Astrocyte (in vitro differentiated cells and primary cell): ENCODE results near the gene TRIAP1. TPM values are rescaled to one million over a fixed set of nuclear protein-coding genes. Genes with fewer than 3 reads are reported as not detected.
A peak's percentile ranks its signal among the peaks of the same experiment; 100 is the strongest.

ENCODE experiments used
- DNase-seq: peaks from one replicate; pipeline ENCODE4 v3.0.0-alpha.2; 2010; ENCODE audit warnings: low read depth
- FAIRE-seq: peaks from 2 replicates; lab custom pipeline; 2011; peaks lifted over from hg19 to GRCh38; lab: Jason Lieb, UNC
- H2AFZ ChIP-seq: 2 replicates; pipeline ENCODE4 v1.6.0; 2012; ENCODE audit warnings: low read depth, low read length, inconsistent platforms
- H3K27ac ChIP-seq: 2 replicates; pipeline ENCODE4 v1.5.1; 2011; ENCODE audit warnings: low read depth, low read length, inconsistent platforms
- H3K27me3 ChIP-seq: 2 replicates; pipeline ENCODE4 v1.6.0; 2011; ENCODE audit warnings: low read length, inconsistent platforms; ENCODE audit not compliant: insufficient read depth
- H3K36me3 ChIP-seq: 2 replicates; pipeline ENCODE4 v1.5.1; 2011; ENCODE audit warnings: low read length, inconsistent platforms; ENCODE audit not compliant: insufficient read depth
- H3K4me1 ChIP-seq: 2 replicates; pipeline ENCODE4 v1.5.1; 2011; ENCODE audit warnings: low read length, inconsistent platforms; ENCODE audit not compliant: insufficient read depth
- H3K4me2 ChIP-seq: 2 replicates; pipeline ENCODE4 v1.6.0; 2012; ENCODE audit warnings: low read length, inconsistent platforms
- H3K4me3 ChIP-seq: 2 replicates; pipeline ENCODE4 v1.5.1; 2011; ENCODE audit warnings: low read depth, mild to moderate bottlenecking, low read length, inconsistent platforms; ENCODE audit not compliant: insufficient read depth
- H3K79me2 ChIP-seq: 2 replicates; pipeline ENCODE4 v1.6.0; 2012; ENCODE audit warnings: mild to moderate bottlenecking, low read length, inconsistent platforms; ENCODE audit not compliant: insufficient read depth
- H3K9ac ChIP-seq: 2 replicates; pipeline ENCODE4 v1.6.0; 2012; ENCODE audit warnings: mild to moderate bottlenecking, low read length, inconsistent platforms
- H3K9me3 ChIP-seq: 2 replicates; pipeline ENCODE4 v1.5.1; 2012; ENCODE audit warnings: low read depth, mild to moderate bottlenecking, low read length, inconsistent platforms; ENCODE audit not compliant: insufficient read depth
- H4K20me1 ChIP-seq: 2 replicates; pipeline ENCODE4 v1.6.0; 2012; ENCODE audit warnings: low read length, inconsistent platforms; ENCODE audit not compliant: insufficient read depth
- H3K27ac Mint-ChIP-seq: one replicate; pipeline ENCODE4 v1.8.0; 2021; ENCODE audit warnings: mild to moderate bottlenecking, mixed read lengths; ENCODE audit not compliant: unreplicated experiment
- H3K27me3 Mint-ChIP-seq: one replicate; pipeline ENCODE4 v1.8.0; 2021; ENCODE audit warnings: low read depth, mixed read lengths; ENCODE audit not compliant: unreplicated experiment
- H3K36me3 Mint-ChIP-seq: one replicate; pipeline ENCODE4 v1.8.0; 2021; ENCODE audit warnings: low read depth, mixed read lengths; ENCODE audit not compliant: unreplicated experiment
- H3K4me1 Mint-ChIP-seq: one replicate; pipeline ENCODE4 v1.8.0; 2021; ENCODE audit warnings: low read depth, mixed read lengths; ENCODE audit not compliant: unreplicated experiment
- H3K4me3 Mint-ChIP-seq: one replicate; pipeline ENCODE4 v1.8.0; 2021; ENCODE audit warnings: mild to moderate bottlenecking, moderate library complexity, mixed read lengths; ENCODE audit not compliant: unreplicated experiment
- H3K9me3 Mint-ChIP-seq: one replicate; pipeline ENCODE4 v1.8.0; 2021; ENCODE audit warnings: mild to moderate bottlenecking, mixed read lengths; ENCODE audit not compliant: unreplicated experiment
- EZH2 ChIP-seq: IDR thresholded peaks from 2 replicates; pipeline ENCODE4 v1.6.1; 2012; ENCODE audit warnings: mild to moderate bottlenecking, low read length, inconsistent platforms; ENCODE audit not compliant: insufficient read depth
- total RNA-seq: library from RNA; stranded (reverse); gene quantifications from 2 replicates; pipeline ENCODE4 v1.2.1, GENCODE V29; 2021
- TF ChIP-seq, protein P1 (sequence below): IDR thresholded peaks from 2 replicates; pipeline ENCODE4 v1.5.1; 2011; ENCODE audit warnings: low read depth, mild to moderate bottlenecking, inconsistent platforms, low read length, moderate library complexity; ENCODE audit not compliant: insufficient read depth

TRIAP1 gene
- total RNA-seq, 1 donor from 2014 or later, result 54.0 TPM

GRCh38 chr12:120466560-120467315 is 20.6 kb upstream of the TRIAP1 start:
- no peaks in the 10 kb centered on the region for H3K9me3 Mint-ChIP-seq
- TF ChIP-seq, protein P1, sequence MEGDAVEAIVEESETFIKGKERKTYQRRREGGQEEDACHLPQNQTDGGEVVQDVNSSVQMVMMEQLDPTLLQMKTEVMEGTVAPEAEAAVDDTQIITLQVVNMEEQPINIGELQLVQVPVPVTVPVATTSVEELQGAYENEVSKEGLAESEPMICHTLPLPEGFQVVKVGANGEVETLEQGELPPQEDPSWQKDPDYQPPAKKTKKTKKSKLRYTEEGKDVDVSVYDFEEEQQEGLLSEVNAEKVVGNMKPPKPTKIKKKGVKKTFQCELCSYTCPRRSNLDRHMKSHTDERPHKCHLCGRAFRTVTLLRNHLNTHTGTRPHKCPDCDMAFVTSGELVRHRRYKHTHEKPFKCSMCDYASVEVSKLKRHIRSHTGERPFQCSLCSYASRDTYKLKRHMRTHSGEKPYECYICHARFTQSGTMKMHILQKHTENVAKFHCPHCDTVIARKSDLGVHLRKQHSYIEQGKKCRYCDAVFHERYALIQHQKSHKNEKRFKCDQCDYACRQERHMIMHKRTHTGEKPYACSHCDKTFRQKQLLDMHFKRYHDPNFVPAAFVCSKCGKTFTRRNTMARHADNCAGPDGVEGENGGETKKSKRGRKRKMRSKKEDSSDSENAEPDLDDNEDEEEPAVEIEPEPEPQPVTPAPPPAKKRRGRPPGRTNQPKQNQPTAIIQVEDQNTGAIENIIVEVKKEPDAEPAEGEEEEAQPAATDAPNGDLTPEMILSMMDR, result peak; percentile 43
- TF ChIP-seq EZH2, result no peak
- Histone ChIP-seq H3K9ac (no peak overlapping the region), H3K4me1 (peaks cover 9% of the 10 kb centered on the region), H4K20me1 (peaks cover 69% of the 10 kb centered on the region), H3K4me3 (no peak overlapping the region), H2AFZ (no peak overlapping the region), H3K9me3 (no peaks in the 10 kb centered on the region), H3K27me3 (no peaks in the 10 kb centered on the region), H3K79me2 (peaks cover 79% of the 10 kb centered on the region), H3K36me3 (peaks cover 42% of the 10 kb centered on the region), H3K4me2 (peak overlapping the region; percentile 16), H3K27ac (no peak overlapping the region)
- no peaks in the 10 kb centered on the region for H3K27me3 Mint-ChIP-seq
- peaks cover 22% of the 10 kb centered on the region for H3K4me1 Mint-ChIP-seq
- DNase-seq, result no peak
- H3K36me3 Mint-ChIP-seq, result peaks cover 9% of the 10 kb centered on the region
- no peak for FAIRE-seq
- H3K4me3 Mint-ChIP-seq, result peak overlapping the region; percentile 62
- H3K27ac Mint-ChIP-seq, result peak overlapping the region; percentile 1

DNA sequence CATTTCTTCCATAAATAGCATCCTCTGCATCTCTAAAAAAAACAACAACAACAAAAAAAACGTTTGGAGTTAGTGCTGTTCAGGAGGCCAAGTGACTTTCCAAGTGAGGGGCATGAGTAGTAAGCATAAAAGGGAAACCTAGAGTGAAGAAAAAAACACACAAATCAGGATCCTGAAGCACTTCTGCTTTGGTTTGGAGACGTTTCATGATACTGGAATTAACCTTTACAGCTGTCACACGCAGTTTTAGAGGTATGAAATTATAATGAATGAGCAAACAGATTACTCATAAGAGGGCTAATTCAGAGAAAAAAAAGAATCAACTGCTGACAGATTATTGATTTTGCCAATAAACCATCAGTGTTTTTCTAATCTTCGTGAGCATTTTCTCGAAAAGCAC is 19.6 kb upstream of the TRIAP1 start:
- no peaks in the 10 kb centered on the region for H3K9me3 Mint-ChIP-seq
- Histone ChIP-seq H3K79me2 (peaks cover 79% of the 10 kb centered on the region), H3K9me3 (no peaks in the 10 kb centered on the region), H3K36me3 (peaks cover 46% of the 10 kb centered on the region), H3K9ac (no peak overlapping the region), H3K27me3 (no peaks in the 10 kb centered on the region), H3K4me2 (no peak overlapping the region), H3K4me3 (no peak overlapping the region), H3K4me1 (peaks cover 9% of the 10 kb centered on the region), H4K20me1 (peaks cover 69% of the 10 kb centered on the region), H3K27ac (no peak overlapping the region), H2AFZ (no peak overlapping the region)
- peak overlapping the region; percentile 17 for H3K4me3 Mint-ChIP-seq
- H3K4me1 Mint-ChIP-seq, result peaks cover 19% of the 10 kb centered on the region
- H3K27me3 Mint-ChIP-seq, result no peaks in the 10 kb centered on the region
- H3K36me3 Mint-ChIP-seq, result peaks cover 9% of the 10 kb centered on the region
- DNase-seq, result no peak
- no peak overlapping the region for H3K27ac Mint-ChIP-seq
- no peak for TF ChIP-seq EZH2
- TF ChIP-seq, protein P1, result no peak
- FAIRE-seq, result no peak

- no peaks in the 10 kb centered on the region for H3K27me3 ChIP-seq
- H2AFZ ChIP-seq, result no peak overlapping the region
- peaks cover 73% of the 10 kb centered on the region for H4K20me1 ChIP-seq
- no peak for FAIRE-seq
- peaks cover 16% of the 10 kb centered on the region for H3K4me1 Mint-ChIP-seq
- no peak overlapping the region for H3K27ac ChIP-seq
- H3K4me3 ChIP-seq, result no peak overlapping the region
- H3K27ac Mint-ChIP-seq, result peak overlapping the region; percentile 47
- H3K36me3 ChIP-seq, result peaks cover 56% of the 10 kb centered on the region
- H3K9me3 Mint-ChIP-seq, result no peaks in the 10 kb centered on the region
- no peak overlapping the region for H3K4me2 ChIP-seq
- H3K79me2 ChIP-seq, result peaks cover 61% of the 10 kb centered on the region
- no peak overlapping the region for H3K9ac ChIP-seq
- H3K36me3 Mint-ChIP-seq, result peaks cover 9% of the 10 kb centered on the region
- H3K4me1 ChIP-seq, result peaks cover 9% of the 10 kb centered on the region
- TF ChIP-seq, protein P1, result no peak
- no peak for TF ChIP-seq EZH2
- H3K4me3 Mint-ChIP-seq, result no peak overlapping the region
- DNase-seq, result no peak
- no peaks in the 10 kb centered on the region for H3K27me3 Mint-ChIP-seq
- H3K9me3 ChIP-seq, result no peaks in the 10 kb centered on the region
Measured at GRCh38 chr12:120463712-120464111, 17.5 kb upstream of the TRIAP1 start.
